NCI-H526 treated with DMSO at 0.1 percent for 48 hours (cell line): Measurements from ENCODE around the gene CTAG1B.
"Not testable (repeated sequence)": the region's sequence is repeated elsewhere in the genome, so short reads cannot be mapped to it uniquely, and the experiment has no call there.

Experiments
- DNase-seq: peaks from one replicate; lab custom pipeline; 2025; lab: John Stamatoyannopoulos, UW

CTAG1B gene

DNA sequence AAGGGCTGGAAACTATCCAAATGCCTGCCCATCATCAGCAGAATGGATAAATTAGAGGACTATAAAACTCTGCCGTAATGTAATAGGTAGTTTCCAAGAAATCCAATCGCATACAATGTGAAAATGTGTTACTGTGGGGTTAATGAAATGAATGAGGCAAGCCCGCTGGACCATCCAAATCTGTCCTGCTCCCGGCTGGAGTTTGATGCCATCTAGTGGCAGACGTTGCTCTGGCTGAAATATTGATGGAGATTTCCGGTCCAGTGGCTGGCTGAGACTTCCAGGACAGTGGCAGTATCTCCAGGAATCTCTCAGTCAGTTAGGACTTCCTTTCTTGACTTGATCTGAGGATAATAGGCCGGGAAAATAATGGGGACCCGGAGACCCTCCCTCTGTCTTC lies 36.1 kb downstream of the CTAG1B start:
- DNase-seq = not testable (repeated sequence)

DNA sequence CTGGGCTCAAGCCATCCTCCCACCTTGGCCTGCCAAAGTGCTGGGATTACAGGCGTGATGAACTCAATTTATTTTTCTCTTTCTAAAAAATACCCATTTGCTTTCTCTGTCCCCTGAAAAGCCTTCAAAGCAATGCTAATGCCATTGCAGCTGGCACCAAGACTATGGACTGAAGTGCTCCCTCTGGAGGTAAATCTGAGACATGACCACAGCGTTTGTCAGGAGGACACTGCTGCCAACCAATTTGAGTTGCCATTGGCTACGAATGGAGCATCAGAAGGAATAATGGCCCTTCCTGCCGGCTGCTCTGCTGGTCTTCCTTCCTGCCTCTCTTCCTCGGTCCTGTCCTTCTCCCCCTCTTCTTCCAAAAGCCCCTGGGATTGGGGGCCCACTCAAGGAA lies 44.0 kb downstream of the CTAG1B start:
- not testable (repeated sequence) for DNase-seq

DNA sequence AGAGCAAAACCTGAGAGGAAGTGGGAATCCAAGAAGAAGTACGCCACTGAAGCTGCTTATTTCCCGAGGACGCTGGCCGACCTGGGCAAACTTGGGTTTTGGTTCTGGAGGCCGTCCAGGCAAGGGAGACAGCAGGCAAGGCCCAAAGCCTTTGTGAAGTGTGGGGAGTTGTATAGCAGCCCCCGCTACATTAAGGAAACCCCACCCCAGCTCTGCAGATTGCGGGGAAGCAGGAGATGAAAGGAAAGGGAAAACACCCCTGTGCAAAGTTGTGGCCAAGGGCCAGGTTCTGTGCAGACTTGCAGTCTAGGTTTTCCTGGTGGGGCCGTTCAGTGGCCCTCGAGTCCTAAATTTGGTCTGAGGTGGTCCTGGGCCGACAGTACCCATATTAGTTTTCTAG lies 46.0 kb downstream of the CTAG1B start:
- not testable (repeated sequence) for DNase-seq

DNA sequence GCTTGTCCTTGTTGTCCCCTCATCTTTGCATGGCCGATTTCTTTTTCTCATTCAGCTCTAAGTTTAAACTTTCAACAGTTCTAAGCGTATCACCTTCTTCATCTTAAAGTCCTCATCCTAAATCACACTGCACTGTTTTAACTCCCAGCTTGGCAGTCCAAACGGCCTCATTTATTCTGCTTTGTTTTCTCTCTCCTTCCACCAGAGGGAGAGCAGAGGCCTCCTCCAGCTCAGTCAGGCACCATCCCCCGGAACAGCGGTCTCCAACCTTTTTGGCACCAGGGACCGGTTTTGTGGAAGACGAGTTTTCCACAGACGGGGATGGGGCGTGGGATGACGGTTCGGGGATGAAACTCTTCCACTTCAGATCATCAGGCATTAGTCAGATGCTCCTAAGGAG lies 48.7 kb downstream of the CTAG1B start:
- DNase-seq = not testable (repeated sequence)
